PC-3 (cell line): Measurements from ENCODE around the gene TSSC4.

ENCODE experiments used
- CTCF ChIP-seq: fragments of 300-600 bp; sonication (generic); conservative IDR thresholded peaks from 2 replicates; pipeline ENCODE4 v1.5.1; 2017; ENCODE audit warnings: antibody characterized with exemption, low read depth, mild to moderate bottlenecking, low read length
- EZH2 ChIP-seq: fragments of 300-600 bp; sonication (generic); IDR thresholded peaks from one replicate; pipeline ENCODE4 v1.6.1; 2017; ENCODE audit warnings: antibody characterized with exemption, mild to moderate bottlenecking, low read length; ENCODE audit not compliant: unreplicated experiment
- EZH2phosphoT487 ChIP-seq: fragments of 300-600 bp; sonication (generic); IDR thresholded peaks from 2 replicates; pipeline ENCODE4 v1.6.1; 2018; ENCODE audit warnings: mild to moderate bottlenecking, antibody characterized with exemption, low read length, borderline replicate concordance

- TF ChIP-seq CTCF = no peak
- TF ChIP-seq EZH2phosphoT487 = no peak
- TF ChIP-seq EZH2 = no peak
These were observed 24.4 kb downstream of the TSSC4 start for GRCh38 chr11:2424811-2425495.
